Peyer's patch (tissue), 4 donors: Measurements from ENCODE around the gene OR6C6. TPM values are rescaled to one million over a fixed set of nuclear protein-coding genes. Genes with fewer than 3 reads are reported as not detected.
"Not testable (repeated sequence)": the region's sequence is repeated elsewhere in the genome, so short reads cannot be mapped to it uniquely, and the experiment has no call there.

Experiments used
- DNase-seq, 3 donors: peaks; one replicate each; pipeline ENCODE4 v3.0.0-alpha.2; 2017 to 2019
- H3K27ac ChIP-seq, 4 donors: fragments of 200-600 bp; sonication (generic); one replicate each; pipeline ENCODE4 v1.5.1; 2016 to 2019
- H3K27me3 ChIP-seq, 2 donors: fragments of 200-600 bp; sonication (generic); one replicate each; pipeline ENCODE4 v1.5.1; 2019
- H3K36me3 ChIP-seq, 3 donors: fragments of 200-600 bp; sonication (generic); one replicate each; pipeline ENCODE4 v1.5.1; 2016 to 2019
- H3K4me1 ChIP-seq, 4 donors: fragments of 200-600 bp; sonication (generic); one replicate each; pipeline ENCODE4 v1.5.1; 2016 to 2019
- H3K4me3 ChIP-seq, 4 donors: fragments of 200-600 bp; sonication (generic); 1 replicate in 3 of 4; 2 replicates in 1 of 4; pipeline ENCODE4 v1.5.1; 2016 to 2019; ENCODE audit warnings: mild to moderate bottlenecking in 1 of 4
- H3K9me3 ChIP-seq, 4 donors: fragments of 200-600 bp; sonication (generic); one replicate each; pipeline ENCODE4 v1.5.1; 2016 to 2019; ENCODE audit warnings: mild to moderate bottlenecking in 1 of 4
- CTCF ChIP-seq, 6 experiments: fragments of 450-650 bp in 4 of 6; fragments of 200-600 bp in 2 of 6; sonication (generic) in 1 of 6; IDR thresholded peaks; one replicate each; pipeline ENCODE4 v1.5.1; 2017 to 2019; ENCODE audit warnings: antibody characterized with exemption in 6 of 6, mild to moderate bottlenecking in 3 of 6, moderate library complexity in 1 of 6
- POLR2A ChIP-seq, 2 donors: fragments of 450-650 bp; IDR thresholded peaks; one replicate each; pipeline ENCODE4 v1.5.1; 2017; ENCODE audit warnings: antibody characterized with exemption in 2 of 2, mild to moderate bottlenecking in 2 of 2, moderate library complexity in 2 of 2
- total RNA-seq, 4 donors: library from RNA; depleted of rRNA; stranded (reverse); fragments of >200 nt; gene quantifications; one replicate each; pipeline ENCODE4 v1.1.0, GENCODE V29; 2016

The OR6C6 gene
- not detected for total RNA-seq

- no peak for DNase-seq
- no peaks in the 10 kb centered on the region for H3K4me1 ChIP-seq
- H3K27me3 ChIP-seq, result no peaks in the 10 kb centered on the region
- H3K9me3 ChIP-seq, result no peaks in the 10 kb centered on the region
- TF ChIP-seq POLR2A (IDR thresholded peaks at IDR 0.05) (no peak), CTCF (IDR thresholded peaks at IDR 0.05) (no peak)
- no peak within 1 kb of the TSS for H3K4me3 ChIP-seq
- H3K36me3 ChIP-seq, result no peaks in the 10 kb centered on the region
- no peak within 1 kb of the TSS for H3K27ac ChIP-seq
Measured at GRCh38 chr12:55296469-55296868, at the start of gene OR6C6. OR6C6 (minus strand) TSS chr12:55296569; CDS start chr12:55295232, 1,337 bp downstream.

GRCh38 chr12:55336002-55336401 lies 39.6 kb upstream of the OR6C6 start:
- no peak for DNase-seq
- TF ChIP-seq CTCF (IDR thresholded peaks at IDR 0.05) (no peak), POLR2A (IDR thresholded peaks at IDR 0.05) (no peak)
- H3K9me3 ChIP-seq, result no peaks in the 10 kb centered on the region
- H3K27ac ChIP-seq, result no peak overlapping the region
- H3K36me3 ChIP-seq, result no peaks in the 10 kb centered on the region
- H3K27me3 ChIP-seq, result no peaks in the 10 kb centered on the region
- H3K4me3 ChIP-seq, result no peak overlapping the region
- no peaks in the 10 kb centered on the region for H3K4me1 ChIP-seq

- DNase-seq, result no peak
- H3K27ac ChIP-seq, result no peak within 1 kb of the TSS
- no peak within 1 kb of the TSS for H3K4me3 ChIP-seq
- no peaks in the 10 kb centered on the region for H3K27me3 ChIP-seq
- no peaks in the 10 kb centered on the region for H3K4me1 ChIP-seq
- no peak for TF ChIP-seq POLR2A (IDR thresholded peaks at IDR 0.05)
- no peak for TF ChIP-seq CTCF (IDR thresholded peaks at IDR 0.05)
- H3K36me3 ChIP-seq, result no peaks in the 10 kb centered on the region
- no peaks in the 10 kb centered on the region for H3K9me3 ChIP-seq
Measured at GRCh38 chr12:55330446-55330845, 34.1 kb upstream of the OR6C6 start, which contains the start of gene OR6C3. OR6C3 (plus strand) TSS chr12:55330746; CDS start chr12:55331701, 955 bp downstream.

- H3K4me1 ChIP-seq, H3K27ac ChIP-seq, H3K36me3 ChIP-seq, H3K4me3 ChIP-seq, H3K9me3 ChIP-seq, H3K27me3 ChIP-seq, DNase-seq: not testable (repeated sequence)
Measured at GRCh38 chr12:55325801-55326200, 29.4 kb upstream of the OR6C6 start.

GRCh38 chr12:55320201-55320600 lies 23.8 kb upstream of the OR6C6 start:
- no peak for TF ChIP-seq CTCF (IDR thresholded peaks at IDR 0.05)
- Histone ChIP-seq H3K27ac (no peak overlapping the region), H3K4me1 (no peaks in the 10 kb centered on the region), H3K36me3 (no peaks in the 10 kb centered on the region), H3K4me3 (no peak overlapping the region), H3K9me3 (no peaks in the 10 kb centered on the region), H3K27me3 (no peaks in the 10 kb centered on the region)
- no peak for DNase-seq

- Histone ChIP-seq H3K4me1 (no peaks in the 10 kb centered on the region), H3K4me3 (no peak within 1 kb of the TSS), H3K9me3 (no peaks in the 10 kb centered on the region), H3K36me3 (no peaks in the 10 kb centered on the region), H3K27ac (no peak within 1 kb of the TSS), H3K27me3 (no peaks in the 10 kb centered on the region)
- DNase-seq, result no peak
- TF ChIP-seq POLR2A (IDR thresholded peaks at IDR 0.05), result no peak
- no peak for TF ChIP-seq CTCF (IDR thresholded peaks at IDR 0.05)
Measured at GRCh38 chr12:55314043-55314442, 17.7 kb upstream of the OR6C6 start, which contains the start of gene OR6C1. OR6C1 (plus strand) TSS chr12:55314343; CDS start chr12:55320600, 6,257 bp downstream.
